GM21447 (cell line): ENCODE data around the gene ARHGAP8.

Experiments
- ATAC-seq: cut with Tn5 transposase; IDR thresholded peaks from one replicate; pipeline ENCODE4 v1.9.1; 2021; ENCODE audit not compliant: unreplicated experiment

The ARHGAP8 gene

GRCh38 chr22:44752285-44753188 lies at the start of gene ARHGAP8:
TSS of gene ARHGAP8 (plus strand) at chr22:44752575. CDS start at chr22:44786528, 33,953 bp downstream.
- ATAC-seq = no peak

- no peak for ATAC-seq
Observed at GRCh38 chr22:44703255-44703870, 49.0 kb upstream of the ARHGAP8 start.

- no peak for ATAC-seq
Observed at GRCh38 chr22:44704159-44705021, 48.0 kb upstream of the ARHGAP8 start.

- no peak for ATAC-seq
Observed at GRCh38 chr22:44705022-44705297, 47.4 kb upstream of the ARHGAP8 start.

GRCh38 chr22:44706488-44706887 lies 45.9 kb upstream of the ARHGAP8 start:
- no peak for ATAC-seq

GRCh38 chr22:44707178-44707577 lies 45.2 kb upstream of the ARHGAP8 start:
- ATAC-seq = no peak

- no peak for ATAC-seq
Observed at GRCh38 chr22:44707752-44708151, 44.6 kb upstream of the ARHGAP8 start.

GRCh38 chr22:44709881-44710392 lies 42.4 kb upstream of the ARHGAP8 start:
- ATAC-seq = no peak

- no peak for ATAC-seq
Observed at GRCh38 chr22:44710474-44711240, 41.7 kb upstream of the ARHGAP8 start.

- no peak for ATAC-seq
Observed at GRCh38 chr22:44711241-44711560, 41.2 kb upstream of the ARHGAP8 start.

- no peak for ATAC-seq
Observed at GRCh38 chr22:44711690-44712555, 40.5 kb upstream of the ARHGAP8 start.

GRCh38 chr22:44712962-44713361 lies 39.4 kb upstream of the ARHGAP8 start:
- ATAC-seq = no peak

- no peak for ATAC-seq
Observed at GRCh38 chr22:44714703-44715350, 37.5 kb upstream of the ARHGAP8 start.

- no peak for ATAC-seq
Observed at GRCh38 chr22:44718418-44718817, 34.0 kb upstream of the ARHGAP8 start.

- no peak for ATAC-seq
Observed at GRCh38 chr22:44719586-44720368, 32.6 kb upstream of the ARHGAP8 start.

- no peak for ATAC-seq
Observed at GRCh38 chr22:44721213-44721612, 31.2 kb upstream of the ARHGAP8 start.

GRCh38 chr22:44722611-44723010 lies 29.8 kb upstream of the ARHGAP8 start:
- no peak for ATAC-seq

- ATAC-seq = no peak
Observed at GRCh38 chr22:44723801-44724200, 28.6 kb upstream of the ARHGAP8 start.

- ATAC-seq = no peak
Observed at GRCh38 chr22:44724416-44724815, 28.0 kb upstream of the ARHGAP8 start.
